Stimulated activated CD4-positive, alpha-beta T cell treated with anti-CD3 and anti-CD28 coated beads, Interleukin-15, amount 100 ng/mL, for 1 hour (primary cell): ENCODE data around the gene PTPN20.
"Not testable (repeated sequence)": the region's sequence is repeated elsewhere in the genome, so short reads cannot be mapped to it uniquely, and the experiment has no call there.

Source experiments
- DNase-seq, 2 donors: peaks; one replicate each; pipeline ENCODE4 v3.0.0-alpha.2; 2020; ENCODE audit warnings: low read depth in 1 of 2, low spot score in 1 of 2

Gene PTPN20

GRCh38 chr10:46911144-46911876 is at the start of gene PTPN20:
TSS of gene PTPN20 (plus strand) at chr10:46911428. CDS start at chr10:46932500, 21,072 bp downstream.
- DNase-seq, result not testable (repeated sequence)

DNA sequence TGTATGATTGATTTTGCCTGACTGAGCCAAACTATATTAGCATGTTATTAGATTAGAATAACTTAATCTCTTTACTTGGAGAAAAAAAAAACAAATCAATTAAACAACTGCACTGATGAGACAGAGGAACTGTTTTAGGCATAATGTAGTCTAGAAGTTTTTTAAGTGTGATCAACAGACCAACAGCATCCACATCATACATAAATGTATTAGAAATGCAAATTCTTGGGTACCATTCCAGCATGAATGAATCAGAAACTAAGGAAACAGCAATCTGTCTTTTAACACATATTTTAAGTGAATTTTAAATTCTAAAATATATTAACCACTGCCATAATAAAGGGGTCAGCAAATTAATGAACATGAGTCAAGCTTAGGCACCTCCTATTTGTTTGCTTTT is 41.5 kb upstream of the PTPN20 start:
- DNase-seq, result not testable (repeated sequence)

DNA sequence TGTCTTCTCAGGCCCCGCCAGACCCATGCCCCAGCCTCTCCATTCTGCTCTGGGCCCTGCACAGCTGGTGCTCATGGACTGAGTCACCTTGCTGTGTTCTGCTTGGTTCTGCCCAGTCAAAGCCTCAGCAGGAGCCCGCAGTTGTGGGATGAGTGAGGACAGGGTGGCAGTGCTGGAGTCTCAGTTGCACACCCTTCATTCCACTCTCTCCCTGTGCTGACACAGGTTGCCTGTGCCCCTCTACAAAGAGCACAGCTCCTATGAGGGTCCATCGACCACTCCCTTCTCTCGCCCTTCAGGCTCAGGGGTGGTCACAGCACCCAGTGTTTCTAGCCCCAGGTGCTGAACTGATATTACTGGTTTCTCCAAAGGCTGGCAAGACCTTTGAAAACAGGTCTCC is 39.6 kb upstream of the PTPN20 start:
- not testable (repeated sequence) for DNase-seq

DNA sequence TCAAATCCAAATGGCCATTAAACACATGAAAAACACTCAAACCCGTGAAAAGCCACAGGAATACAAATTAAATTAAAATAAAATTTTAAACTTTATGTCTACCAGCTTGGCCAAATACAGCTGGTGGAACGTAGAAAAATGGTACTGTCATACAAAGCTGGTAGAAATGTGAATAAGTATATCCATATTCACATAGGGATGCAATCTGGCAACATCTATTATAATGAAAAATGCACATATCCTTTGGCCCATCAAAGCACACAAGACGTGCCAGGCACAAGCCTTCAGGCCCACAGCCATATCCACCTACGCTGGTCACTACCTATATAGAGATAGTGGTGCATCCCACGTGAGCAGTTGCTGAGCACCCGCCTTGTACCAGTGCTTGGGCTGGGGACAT is 35.9 kb upstream of the PTPN20 start:
- DNase-seq, result not testable (repeated sequence)

DNA sequence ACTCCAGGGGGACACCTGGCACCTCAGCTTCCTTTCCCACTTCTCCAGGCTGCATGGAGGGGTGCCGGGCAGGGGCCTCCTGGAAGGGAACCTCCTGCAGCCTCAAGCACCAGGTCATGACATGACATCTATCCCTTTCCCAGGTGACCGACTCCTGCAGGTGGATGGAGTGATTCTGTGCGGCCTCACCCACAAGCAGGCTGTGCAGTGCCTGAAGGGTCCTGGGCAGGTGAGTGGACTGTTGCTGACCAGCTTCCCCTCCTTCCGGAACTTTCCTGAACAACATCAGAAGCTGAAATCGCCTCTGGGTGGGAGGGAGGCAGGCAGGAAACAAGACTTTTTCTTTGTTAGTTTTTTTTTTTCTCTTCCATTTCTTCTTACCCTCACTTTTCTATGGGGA is 34.5 kb upstream of the PTPN20 start:
- not testable (repeated sequence) for DNase-seq

- not testable (repeated sequence) for DNase-seq
These were observed 32.5 kb upstream of the PTPN20 start for GRCh38 chr10:46878761-46879160.

DNA sequence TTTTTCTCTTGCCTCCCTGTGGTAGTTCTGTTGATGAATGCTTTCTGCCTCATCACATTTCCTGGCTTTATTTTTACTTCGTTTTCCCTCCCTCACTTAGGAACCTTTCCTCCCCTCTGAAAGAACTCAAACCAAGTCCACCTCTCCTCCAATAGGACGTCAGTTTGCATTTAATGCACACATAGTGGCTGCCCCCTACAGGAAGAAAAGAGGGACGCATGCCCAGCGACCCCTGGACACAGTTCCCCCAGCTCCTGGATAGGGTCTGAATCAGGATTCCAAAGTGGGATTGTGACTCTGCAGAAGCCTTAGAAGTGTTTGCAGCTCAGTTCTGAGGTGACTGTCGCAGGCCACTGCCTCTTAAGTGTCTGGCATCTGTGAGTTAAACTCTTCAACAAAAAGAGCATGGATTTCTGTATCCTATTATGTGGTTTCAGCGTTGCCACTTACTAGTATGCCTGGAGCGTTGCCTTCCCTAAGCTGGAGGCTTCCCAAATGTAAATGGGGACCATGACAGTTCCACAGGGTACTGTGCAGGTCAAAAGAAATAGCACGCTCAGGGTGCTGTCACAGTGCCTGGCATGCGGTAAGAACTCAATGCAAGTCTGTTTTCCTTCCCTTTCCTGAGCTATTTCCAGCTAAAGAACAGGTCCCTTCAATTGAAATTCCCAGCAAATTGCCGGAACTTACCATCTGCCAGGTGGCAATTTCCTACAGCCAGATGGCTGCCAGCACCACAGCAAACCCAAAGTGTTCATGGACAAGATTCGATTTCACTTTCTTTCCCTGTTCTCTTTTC is 20.2 kb upstream of the PTPN20 start:
- DNase-seq, result not testable (repeated sequence)

DNA sequence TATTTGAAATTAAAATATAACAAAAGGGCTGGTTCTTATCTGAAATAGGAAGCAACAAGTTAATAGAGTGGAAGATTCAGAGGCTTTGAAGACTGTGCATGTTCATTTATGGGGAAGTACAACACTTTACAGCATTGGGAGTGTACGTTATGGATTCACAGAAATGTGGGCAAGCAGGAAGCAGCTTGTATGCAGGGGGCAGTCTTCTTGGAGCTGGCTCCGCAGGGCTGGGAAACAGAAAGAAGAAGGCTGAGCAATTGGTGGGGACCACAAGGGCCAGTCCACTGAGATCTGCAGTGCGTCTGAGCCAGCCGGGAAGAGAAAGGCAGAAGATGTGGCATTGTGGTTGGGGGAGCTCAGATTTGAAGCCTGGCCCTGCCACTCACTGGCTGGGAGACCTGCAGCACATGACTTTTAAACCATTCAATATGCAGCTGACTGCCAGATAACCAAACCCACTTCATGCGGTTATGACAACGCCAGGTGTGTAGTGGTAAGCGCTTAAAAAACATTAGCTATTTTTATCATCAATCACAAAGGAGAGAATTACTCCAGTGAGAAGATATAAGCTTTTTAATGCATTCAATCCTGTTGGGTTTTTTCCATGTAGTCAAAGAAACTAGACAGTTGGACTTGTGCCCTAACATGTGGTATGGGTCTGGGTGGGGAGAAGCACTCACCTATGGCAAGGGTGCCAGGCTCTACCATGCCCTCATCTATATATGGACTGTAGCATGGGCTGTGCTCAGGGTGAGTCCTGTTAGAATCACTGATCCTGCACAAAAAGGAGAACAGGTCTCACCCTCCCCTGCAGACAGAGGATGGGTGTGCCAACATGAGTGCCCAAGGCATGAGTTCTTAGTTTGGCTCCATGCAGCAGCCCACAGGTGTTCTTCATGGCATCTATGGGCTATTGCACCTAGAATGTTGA is 14.2 kb upstream of the PTPN20 start:
- DNase-seq, result not testable (repeated sequence)

- not testable (repeated sequence) for DNase-seq
These were observed 10.0 kb upstream of the PTPN20 start for GRCh38 chr10:46901247-46901646.

DNA sequence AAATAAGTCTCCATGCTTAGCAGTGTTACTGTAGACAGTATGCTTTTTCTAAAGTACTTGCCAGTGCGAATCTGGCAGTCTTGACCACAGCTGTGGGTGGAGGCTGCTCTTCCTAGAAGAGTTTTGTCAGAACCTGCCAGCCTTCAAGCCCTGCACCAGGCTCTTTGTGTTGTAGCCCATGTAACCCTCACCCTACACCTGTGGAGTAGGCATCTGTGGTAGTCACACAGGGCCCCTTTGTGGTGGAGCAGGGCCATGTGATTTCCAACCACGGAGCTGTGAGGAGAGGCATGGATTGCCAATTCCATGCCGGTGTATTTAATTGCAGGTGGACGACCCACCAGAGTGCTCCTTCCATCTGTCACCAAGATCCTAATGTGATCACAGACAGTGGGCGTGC is 7.4 kb upstream of the PTPN20 start:
- not testable (repeated sequence) for DNase-seq

DNA sequence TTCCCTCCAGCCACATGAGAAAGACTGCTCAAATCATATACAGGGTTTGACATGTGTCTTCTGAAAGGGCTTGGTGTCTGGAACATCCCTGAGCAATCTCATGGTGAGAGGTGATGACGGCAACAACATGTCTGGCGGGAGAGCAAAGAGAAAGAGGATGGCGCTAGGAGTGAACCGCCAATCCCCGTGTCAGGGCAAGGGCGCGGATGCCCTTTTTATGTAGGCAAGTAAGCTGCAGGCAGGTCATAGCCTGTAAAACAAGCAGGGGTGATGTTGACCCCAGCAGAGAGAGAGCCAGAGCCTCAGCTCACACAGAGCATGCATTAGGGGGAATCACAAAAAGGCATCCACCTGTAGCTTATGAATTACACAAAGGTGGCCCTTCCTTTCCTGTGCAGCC is 4.9 kb upstream of the PTPN20 start:
- not testable (repeated sequence) for DNase-seq

- not testable (repeated sequence) for DNase-seq
These were observed 3.8 kb upstream of the PTPN20 start for GRCh38 chr10:46907185-46908117.

DNA sequence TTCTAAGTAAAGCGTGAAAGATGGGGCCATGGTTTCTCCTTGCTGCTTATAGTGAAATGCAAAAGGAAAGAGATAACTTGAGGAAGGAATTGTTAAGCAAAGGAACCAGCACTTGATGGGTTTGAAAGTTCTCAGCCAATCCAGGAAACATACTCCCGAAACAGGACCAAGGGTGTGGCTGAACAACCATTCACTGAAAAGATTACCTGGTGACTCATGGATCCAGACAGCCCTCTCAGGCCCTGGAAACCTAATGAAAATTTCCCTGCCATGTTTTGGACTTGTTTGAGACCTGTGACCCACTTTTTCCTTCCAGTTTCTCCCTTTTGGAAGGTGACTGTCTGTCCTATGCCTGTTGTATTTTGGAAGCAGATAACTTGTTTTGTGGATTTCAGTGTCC is 11.3 kb downstream of the PTPN20 start:
- DNase-seq, result not testable (repeated sequence)

- not testable (repeated sequence) for DNase-seq
These were observed 13.9 kb downstream of the PTPN20 start for GRCh38 chr10:46925156-46925555.

DNA sequence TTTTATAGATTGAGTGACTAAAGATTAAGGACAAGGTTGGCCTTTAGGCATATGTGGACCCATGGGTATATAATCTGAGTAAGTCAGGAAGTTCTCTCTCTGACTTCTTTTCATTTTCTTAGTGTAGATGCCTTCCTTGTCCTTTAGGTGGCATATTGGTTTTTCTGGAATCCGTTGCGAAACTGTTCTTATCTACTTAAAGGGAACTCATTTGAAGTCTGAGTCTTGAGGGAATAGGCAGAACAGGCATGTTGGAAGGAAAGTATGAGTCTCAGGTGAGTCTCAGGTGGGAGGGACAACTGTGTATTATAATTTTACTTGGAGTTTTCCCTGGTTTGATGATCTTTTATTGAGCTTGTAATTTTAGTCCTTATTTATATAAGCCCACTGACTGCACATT is 14.6 kb downstream of the PTPN20 start:
- DNase-seq, result not testable (repeated sequence)

- not testable (repeated sequence) for DNase-seq
These were observed 17.6 kb downstream of the PTPN20 start for GRCh38 chr10:46928810-46929209.

DNA sequence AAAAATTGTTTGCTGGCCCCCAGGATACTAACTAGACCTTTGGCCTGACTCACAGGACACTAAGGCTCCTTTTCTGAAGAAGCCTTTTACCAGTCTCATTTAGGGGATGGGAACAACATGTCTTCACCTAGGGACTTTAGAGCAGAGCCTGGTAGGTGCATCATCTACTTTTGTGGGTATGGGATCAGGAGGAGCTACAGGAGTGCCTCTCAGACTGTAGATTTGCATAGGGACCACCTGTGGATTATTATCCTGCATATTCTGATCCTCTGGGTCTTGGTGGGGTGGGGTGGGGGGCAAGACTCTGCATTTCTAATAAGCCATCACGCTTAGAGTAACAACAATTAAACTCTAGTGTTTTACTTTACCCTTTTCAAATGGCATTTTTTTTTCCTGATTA is 21.2 kb downstream of the PTPN20 start:
- not testable (repeated sequence) for DNase-seq

GRCh38 chr10:46941091-46941490 is 29.9 kb downstream of the PTPN20 start:
- DNase-seq, result not testable (repeated sequence)

DNA sequence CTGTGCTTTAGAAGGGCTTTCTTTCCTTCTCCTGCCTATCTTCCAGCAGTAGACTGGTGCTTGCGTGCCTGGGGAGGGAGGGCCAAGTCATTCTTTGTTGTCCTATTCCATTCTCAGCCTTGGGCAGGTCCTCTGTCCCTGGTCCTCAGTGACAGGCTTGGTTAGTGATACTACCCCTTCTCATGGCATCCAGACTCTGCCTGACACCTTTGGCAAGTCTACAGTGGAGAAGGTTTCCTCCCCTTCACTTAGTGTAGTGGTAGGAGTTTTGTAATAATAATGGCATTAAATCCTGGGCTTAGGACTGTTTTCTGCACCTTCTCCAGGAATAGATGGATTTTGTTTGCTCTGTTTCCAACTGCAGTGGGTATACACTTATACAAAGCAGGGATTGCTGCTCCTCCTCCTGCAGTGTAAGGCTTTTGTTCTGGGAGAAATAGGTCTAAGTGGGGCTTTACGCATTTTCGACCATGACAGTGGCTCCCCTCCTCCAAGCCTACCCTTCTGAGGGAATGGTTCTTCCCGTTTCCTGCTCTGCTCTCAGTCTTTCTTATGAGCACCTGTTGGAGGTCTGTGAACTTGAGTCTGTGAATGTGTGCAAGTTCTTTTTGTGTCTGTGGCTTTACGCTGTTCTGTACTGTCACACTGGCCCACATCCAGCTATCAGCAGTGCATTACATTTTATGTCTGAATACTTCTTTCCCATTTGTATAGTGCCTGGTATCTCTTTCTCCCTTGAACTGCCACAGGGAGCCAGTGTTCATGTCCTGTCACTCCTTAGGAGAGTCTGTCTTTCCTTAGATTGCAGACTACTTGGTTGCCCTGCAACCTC is 37.7 kb downstream of the PTPN20 start:
- not testable (repeated sequence) for DNase-seq
